Endothelial cell of coronary artery (primary cell): ENCODE data around the gene TBC1D3I. TPM values are rescaled to one million over a fixed set of nuclear protein-coding genes. Genes with fewer than 3 reads are reported as not detected.

Source experiments
- total RNA-seq: library from RNA; depleted of rRNA; stranded (reverse); fragments of >200 nt; gene quantifications from 2 replicates; pipeline ENCODE4 v1.2.3, GENCODE V29; 2014

The TBC1D3I gene
- under 0.01 and 0.38 TPM in 2 replicates for total RNA-seq

GRCh38 chr17:36264470-36264869 lies at the start of gene TBC1D3I:
Gene TBC1D3I, minus strand, starts transcription at chr17:36264570. Its CDS starts 1,585 bp downstream, at chr17:36262985.

GRCh38 chr17:36210439-36211211 lies 53.7 kb downstream of the TBC1D3I start, which contains the start of gene CCL4L2:
Gene CCL4L2, plus strand, starts transcription at chr17:36211063.

Other genes starting within 250 kb of the TBC1D3I start
- 0.19 and 1.4 TPM in 2 replicates for gene CCL23, start 246.6 kb downstream of the TBC1D3I start, total RNA-seq
- not detected in 2 replicates for gene CCL18, start 200.3 kb downstream of the TBC1D3I start, total RNA-seq
- gene CCL3, start 174.4 kb downstream of the TBC1D3I start, total RNA-seq: not detected in 2 replicates
- gene CCL4, start 160.7 kb downstream of the TBC1D3I start, total RNA-seq: not detected in 2 replicates
- gene TBC1D3B, start 87.9 kb downstream of the TBC1D3I start, total RNA-seq: 1.4 and 1.5 TPM in 2 replicates
- gene CCL3L1, start 67.8 kb downstream of the TBC1D3I start, total RNA-seq: not detected in 2 replicates
- not detected in 2 replicates for gene CCL4L2, start 53.5 kb downstream of the TBC1D3I start, total RNA-seq
- gene TBC1D3G, start 59.3 kb upstream of the TBC1D3I start, total RNA-seq: not detected in 2 replicates
- not detected in 2 replicates for gene TBC1D3H, start 123.9 kb upstream of the TBC1D3I start, total RNA-seq
- gene ZNHIT3, start 222.1 kb upstream of the TBC1D3I start, total RNA-seq: 24.7 and 30.9 TPM in 2 replicates